Nucleus accumbens (tissue), 56 donors: ENCODE measurements around the gene CSPG4.
"Not testable (repeated sequence)": the region's sequence is repeated elsewhere in the genome, so short reads cannot be mapped to it uniquely, and the experiment has no call there.

Source experiments
- DNase-seq, 56 donors: peaks; one replicate each; lab custom pipeline; 2025; lab: John Stamatoyannopoulos, UW

CSPG4 gene

GRCh38 chr15:75712668-75713337 lies at the start of gene CSPG4:
Gene CSPG4 (minus strand): TSS chr15:75712848. CDS start chr15:75712755, 93 bp downstream.
- DNase-seq, result peak in 1 of 56 donors; percentile 40

GRCh38 chr15:75762357-75762718 lies 49.7 kb upstream of the CSPG4 start:
- not testable (repeated sequence) for DNase-seq

GRCh38 chr15:75761446-75762356 lies 49.1 kb upstream of the CSPG4 start:
- no peak for DNase-seq

GRCh38 chr15:75760704-75761435 lies 48.2 kb upstream of the CSPG4 start:
- no peak for DNase-seq

GRCh38 chr15:75760131-75760520 lies 47.5 kb upstream of the CSPG4 start:
- DNase-seq, result not testable (repeated sequence)

GRCh38 chr15:75759416-75760130 lies 46.9 kb upstream of the CSPG4 start:
- no peak for DNase-seq

- peak in 54 of 56 donors; percentile 10 to 88 (median 76) for DNase-seq
Measured at GRCh38 chr15:75758071-75758872, 45.6 kb upstream of the CSPG4 start.

- DNase-seq, result not testable (repeated sequence)
Measured at GRCh38 chr15:75754871-75755270, 42.2 kb upstream of the CSPG4 start.

GRCh38 chr15:75753145-75753544 lies 40.5 kb upstream of the CSPG4 start:
- DNase-seq, result no peak

GRCh38 chr15:75751891-75752290 lies 39.2 kb upstream of the CSPG4 start:
- no peak for DNase-seq

- no peak for DNase-seq
Measured at GRCh38 chr15:75751116-75751875, 38.6 kb upstream of the CSPG4 start.

- DNase-seq, result no peak
Measured at GRCh38 chr15:75750261-75751050, 37.8 kb upstream of the CSPG4 start.

- DNase-seq, result no peak
Measured at GRCh38 chr15:75749820-75750219, 37.2 kb upstream of the CSPG4 start.

GRCh38 chr15:75748882-75749281 lies 36.2 kb upstream of the CSPG4 start:
- not testable (repeated sequence) for DNase-seq

GRCh38 chr15:75747121-75747520 lies 34.5 kb upstream of the CSPG4 start:
- not testable (repeated sequence) for DNase-seq

GRCh38 chr15:75745305-75745704 lies 32.7 kb upstream of the CSPG4 start:
- no peak for DNase-seq

- DNase-seq, result not testable (repeated sequence)
Measured at GRCh38 chr15:75742346-75742745, 29.7 kb upstream of the CSPG4 start.

- DNase-seq, result no peak
Measured at GRCh38 chr15:75739791-75740190, 27.1 kb upstream of the CSPG4 start.
